GM19043 (cell line): Measurements from ENCODE around the gene PHLDA2.
A peak's percentile ranks its signal among the peaks of the same experiment; 100 is the strongest.

ENCODE experiments used
- ATAC-seq: cut with Tn5 transposase; IDR thresholded peaks from one replicate; pipeline ENCODE4 v1.9.1; 2021; ENCODE audit warnings: low read depth; ENCODE audit not compliant: unreplicated experiment

Gene PHLDA2

GRCh38 chr11:2899080-2899783 is 30.0 kb downstream of the PHLDA2 start:
- no peak for ATAC-seq

- no peak for ATAC-seq
These were observed 30.7 kb downstream of the PHLDA2 start for GRCh38 chr11:2898366-2899079.

GRCh38 chr11:2897048-2897447 is 32.2 kb downstream of the PHLDA2 start:
- no peak for ATAC-seq

GRCh38 chr11:2896047-2896446 is 33.2 kb downstream of the PHLDA2 start:
- ATAC-seq = no peak

- no peak for ATAC-seq
These were observed 35.3 kb downstream of the PHLDA2 start for GRCh38 chr11:2893935-2894334.

GRCh38 chr11:2892967-2893528 is 36.2 kb downstream of the PHLDA2 start:
- ATAC-seq = no peak

- ATAC-seq = peak; percentile 54
These were observed 36.8 kb downstream of the PHLDA2 start for GRCh38 chr11:2892215-2892966.

GRCh38 chr11:2891326-2892214 is 37.6 kb downstream of the PHLDA2 start:
- ATAC-seq = no peak

GRCh38 chr11:2890466-2891294 is 38.5 kb downstream of the PHLDA2 start:
- ATAC-seq = no peak

- ATAC-seq = no peak
These were observed 39.6 kb downstream of the PHLDA2 start for GRCh38 chr11:2889362-2890273.

- ATAC-seq = no peak
These were observed 40.8 kb downstream of the PHLDA2 start for GRCh38 chr11:2888266-2888968.

- ATAC-seq = no peak
These were observed 41.6 kb downstream of the PHLDA2 start for GRCh38 chr11:2887515-2888195.

GRCh38 chr11:2886936-2887335 is 42.3 kb downstream of the PHLDA2 start:
- no peak for ATAC-seq

GRCh38 chr11:2886191-2886894 is 42.9 kb downstream of the PHLDA2 start:
- peak; percentile 10 for ATAC-seq

- ATAC-seq = peak; percentile 80
These were observed 43.5 kb downstream of the PHLDA2 start, which contains the start of gene CDKN1C for GRCh38 chr11:2885678-2886081. Gene CDKN1C, minus strand, starts transcription at chr11:2885775. Its CDS starts 319 bp downstream, at chr11:2885456.

GRCh38 chr11:2885017-2885677 is 44.1 kb downstream of the PHLDA2 start:
- no peak for ATAC-seq
